GM12878 (cell line): Measurements from ENCODE around the gene TRAF3. TPM values are rescaled to one million over a fixed set of nuclear protein-coding genes. Genes with fewer than 3 reads are reported as not detected.
A peak's percentile ranks its signal among the peaks of the same experiment; 100 is the strongest.

ENCODE experiments used
- ATF7 ChIP-seq: fragments of 450-650 bp; IDR thresholded peaks from 2 replicates; pipeline ENCODE4 v1.6.1; 2016; ENCODE audit warnings: low read depth, mild to moderate bottlenecking
- BCL11A ChIP-seq: IDR thresholded peaks from 2 replicates; pipeline ENCODE4 v1.6.1; 2011; ENCODE audit warnings: low read depth, low read length
- CHD1 ChIP-seq: IDR thresholded peaks from 2 replicates; pipeline ENCODE4 v1.6.1; 2012; ENCODE audit warnings: low read depth, low read length, improper control_type of control experiment
- CUX1 ChIP-seq: IDR thresholded peaks from 2 replicates; pipeline ENCODE4 v1.6.1; 2012; ENCODE audit warnings: improper control_type of control experiment, low read depth, low read length; ENCODE audit not compliant: insufficient replicate concordance
- EZH2 ChIP-seq: IDR thresholded peaks from 2 replicates; pipeline ENCODE4 v1.6.1; 2012; ENCODE audit warnings: low read depth, mild to moderate bottlenecking, control low read depth, inconsistent platforms, low read length, borderline replicate concordance; ENCODE audit not compliant: control insufficient read depth
- FOS ChIP-seq: IDR thresholded peaks from 3 replicates; pipeline ENCODE4 v1.6.1; 2011; ENCODE audit warnings: borderline replicate concordance; ENCODE audit not compliant: insufficient read length; ENCODE audit errors: extremely low read depth
- GATAD2B ChIP-seq: fragments of 450-650 bp; conservative IDR thresholded peaks from 2 replicates; pipeline ENCODE4 v1.6.1; 2017; ENCODE audit warnings: low read depth, mild to moderate bottlenecking, moderate library complexity
- JUND ChIP-seq: IDR thresholded peaks from 2 replicates; pipeline ENCODE4 v1.6.1; 2012; ENCODE audit warnings: low read depth, mild to moderate bottlenecking, low read length, improper control_type of control experiment, moderate library complexity
- MAX ChIP-seq: IDR thresholded peaks from 2 replicates; pipeline ENCODE4 v1.6.1; 2012; ENCODE audit warnings: low read depth, low read length, improper control_type of control experiment
- MLLT1 ChIP-seq: fragments of 450-650 bp; IDR thresholded peaks from 2 replicates; pipeline ENCODE4 v1.6.1; 2016; ENCODE audit warnings: mild to moderate bottlenecking
- MXI1 ChIP-seq: fragments of 150-350 bp; IDR thresholded peaks from 2 replicates; pipeline ENCODE4 v1.6.1; 2011; ENCODE audit warnings: low read depth, mild to moderate bottlenecking, inconsistent platforms, low read length, improper control_type of control experiment
- NFIC ChIP-seq: IDR thresholded peaks from 2 replicates; pipeline ENCODE4 v1.6.1; 2012; ENCODE audit warnings: low read depth, mild to moderate bottlenecking, inconsistent platforms, low read length, moderate library complexity
- NFXL1 ChIP-seq: fragments of 450-650 bp; IDR thresholded peaks from 2 replicates; pipeline ENCODE4 v1.6.1; 2017; ENCODE audit warnings: antibody characterized with exemption, mild to moderate bottlenecking, borderline replicate concordance
- PKNOX1 ChIP-seq: fragments of 450-650 bp; IDR thresholded peaks from 2 replicates; pipeline ENCODE4 v1.6.1; 2016; ENCODE audit warnings: mild to moderate bottlenecking
- POLR2A ChIP-seq: IDR thresholded peaks from 2 replicates; pipeline ENCODE4 v1.6.1; 2011; ENCODE audit warnings: low read depth, mild to moderate bottlenecking, low read length
- RFX5 ChIP-seq: IDR thresholded peaks from 2 replicates; pipeline ENCODE4 v1.6.1; 2011; ENCODE audit warnings: low read depth, low read length, improper control_type of control experiment
- SUPT20H ChIP-seq: IDR thresholded peaks from 2 replicates; pipeline ENCODE4 v1.6.1; 2011; ENCODE audit warnings: low read depth, mild to moderate bottlenecking, low read length, moderate library complexity, borderline replicate concordance; ENCODE audit not compliant: control insufficient read depth
- TCF3 ChIP-seq: IDR thresholded peaks from 2 replicates; pipeline ENCODE4 v1.6.1; 2012; ENCODE audit warnings: low read depth, mild to moderate bottlenecking, low read length, borderline replicate concordance; ENCODE audit not compliant: insufficient read depth
- USF1 ChIP-seq: IDR thresholded peaks from 2 replicates; pipeline ENCODE4 v1.6.1; 2011; ENCODE audit warnings: borderline replicate concordance, low read depth, mild to moderate bottlenecking, moderate library complexity, mixed read lengths, low read length; ENCODE audit not compliant: insufficient read depth; ENCODE audit errors: extremely low read length
- ZNF207 ChIP-seq: fragments of 450-650 bp; IDR thresholded peaks from 2 replicates; pipeline ENCODE4 v1.6.1; 2014; ENCODE audit warnings: antibody characterized with exemption, mild to moderate bottlenecking, borderline replicate concordance
- polyA plus RNA-seq, 11 experiments: library from polyadenylated mRNA; depleted of rRNA in 4 of 11; unstranded in 6 of 11; stranded (reverse) in 5 of 11; fragments of >200 nt; fragmentation: Nextera tagmentation in 4 of 11; fragmentation: Illumina TruSeq in 1 of 11; extraction: Ambion mirVana in 4 of 11; extraction: Trizol in 1 of 11; gene quantifications; 1 replicate in 1 of 11; 2 replicates in 10 of 11; pipeline versions ENCODE4 v1.2.1 to v1.2.3, GENCODE V29; 2011 to 2016; ENCODE audit warnings: inconsistent platforms in 2 of 11, missing spikeins in 2 of 11, low read depth in 1 of 11
- total RNA-seq, 4 experiments: library from RNA; depleted of rRNA in 3 of 4; stranded (reverse); fragments of >200 nt in 3 of 4; fragmentation: Illumina TruSeq in 1 of 4; extraction: Trizol in 1 of 4; gene quantifications; 2 replicates each; pipeline versions ENCODE4 v1.2.1 to v1.2.3, GENCODE V29; 2013 to 2021

Gene TRAF3
- total and polyA plus RNA-seq, 10 of the 15 experiments (the other 5 are each of a cell fraction or from before 2014, with no cell fraction given): 3.0 to 70.1 (median 36.5) TPM

GRCh38 chr14:102754370-102755262, 22.6 kb upstream of the TRAF3 start (continued):
- TF ChIP-seq USF1 (no peak), RFX5 (no peak), MAX (no peak), PKNOX1 (no peak), MXI1 (0 out of 2 replicates have a peak, but pooled peaks have one; percentile 25), TCF3 (no peak), BCL11A (peak; percentile 60; the same call in 1 of the 2 replicates), JUND (no peak), SUPT20H (no peak), GATAD2B (no peak; the same call in 1 of the 2 replicates), NFXL1 (no peak), ATF7 (0 out of 2 replicates have a peak, but pooled peaks have one; percentile 11), ZNF207 (no peak), EZH2 (no peak), POLR2A (no peak; the same call in 1 of the 2 replicates), CHD1 (no peak), CUX1 (no peak), NFIC (peak; percentile 74; the same call in 1 of the 2 replicates), MLLT1 (no peak), FOS (no peak)
